CMK (cell line): ENCODE data around the gene AGK.
"Not testable (repeated sequence)": the region's sequence is repeated elsewhere in the genome, so short reads cannot be mapped to it uniquely, and the experiment has no call there.

Experiments used
- DNase-seq: peaks from one replicate; pipeline ENCODE4 v3.0.0-alpha.2; 2010; ENCODE audit warnings: low read depth

AGK gene

GRCh38 chr7:141679014-141679413 lies 127.8 kb downstream of the AGK start:
- DNase-seq = no peak

- no peak for DNase-seq
Measured at GRCh38 chr7:141685285-141686023, 134.2 kb downstream of the AGK start.

- DNase-seq = no peak
Measured at GRCh38 chr7:141686074-141686473, 134.9 kb downstream of the AGK start.

- no peak for DNase-seq
Measured at GRCh38 chr7:141686670-141687069, 135.5 kb downstream of the AGK start.

GRCh38 chr7:141688043-141688442 lies 136.8 kb downstream of the AGK start:
- DNase-seq = no peak

- DNase-seq = not testable (repeated sequence)
Measured at GRCh38 chr7:141689072-141689825, 138.0 kb downstream of the AGK start.

- no peak for DNase-seq
Measured at GRCh38 chr7:141691540-141691939, 140.3 kb downstream of the AGK start.

- DNase-seq = no peak
Measured at GRCh38 chr7:141691961-141692360, 140.8 kb downstream of the AGK start.

- no peak for DNase-seq
Measured at GRCh38 chr7:141693082-141693481, 141.9 kb downstream of the AGK start.

GRCh38 chr7:141695803-141696289 lies 144.6 kb downstream of the AGK start:
- DNase-seq = no peak

- DNase-seq = no peak
Measured at GRCh38 chr7:141696348-141696747, 145.1 kb downstream of the AGK start.

GRCh38 chr7:141697211-141697871 lies 146.1 kb downstream of the AGK start:
- no peak for DNase-seq

- DNase-seq = no peak
Measured at GRCh38 chr7:141698247-141699015, 147.2 kb downstream of the AGK start.

GRCh38 chr7:141699860-141700259 lies 148.7 kb downstream of the AGK start:
- DNase-seq = no peak

GRCh38 chr7:141700296-141700847 lies 149.2 kb downstream of the AGK start:
- no peak for DNase-seq

GRCh38 chr7:141700848-141701371 lies 149.7 kb downstream of the AGK start:
- no peak for DNase-seq

- no peak for DNase-seq
Measured at GRCh38 chr7:141701489-141702046, 150.4 kb downstream of the AGK start.

GRCh38 chr7:141702047-141702567 lies 150.9 kb downstream of the AGK start, which contains the start of gene DENND11:
Gene DENND11 (minus strand): TSS chr7:141702166. CDS start chr7:141702153, 13 bp downstream.
- no peak for DNase-seq

GRCh38 chr7:141702892-141703291 lies 151.7 kb downstream of the AGK start:
- no peak for DNase-seq

GRCh38 chr7:141704112-141704511 lies 152.9 kb downstream of the AGK start:
- no peak for DNase-seq

GRCh38 chr7:141704741-141705140 lies 153.5 kb downstream of the AGK start:
- no peak for DNase-seq
